Heart right ventricle (tissue), 16 donors: ENCODE measurements around the gene FHOD3. TPM values are rescaled to one million over a fixed set of nuclear protein-coding genes. Genes with fewer than 3 reads are reported as not detected.

ENCODE experiments used
- ATAC-seq, 8 donors: fragments of 200-7000 bp; cut with Tn5 transposase; one replicate each; pipeline ENCODE4 v1.9.1; 2020; ENCODE audit warnings: mild to moderate bottlenecking in 8 of 8, moderate library complexity in 8 of 8, moderate number of reproducible peaks in 1 of 8
- DNase-seq, 2 donors: peaks; one replicate each; pipeline ENCODE4 v3.0.0-alpha.2; 2020
- H3K27ac ChIP-seq, 10 donors: fragments of 200-600 bp; sonication (generic) in 2 of 10; one replicate each; pipeline versions ENCODE4 v1.5.0 to v1.8.0; 2020 to 2022; ENCODE audit warnings: mild to moderate bottlenecking in 3 of 10
- H3K27me3 ChIP-seq, 7 donors: fragments of 200-600 bp; one replicate each; pipeline ENCODE4 v1.8.0; 2021 to 2022; ENCODE audit warnings: mild to moderate bottlenecking in 2 of 7
- H3K36me3 ChIP-seq, 9 donors: fragments of 200-600 bp; sonication (generic) in 1 of 9; one replicate each; pipeline versions ENCODE4 v1.5.0 to v1.8.0; 2020 to 2022; ENCODE audit warnings: mild to moderate bottlenecking in 2 of 9
- H3K4me1 ChIP-seq, 9 donors: fragments of 200-600 bp; sonication (generic) in 1 of 9; one replicate each; pipeline versions ENCODE4 v1.5.0 to v1.8.0; 2020 to 2022; ENCODE audit warnings: mild to moderate bottlenecking in 4 of 9
- H3K4me3 ChIP-seq, 10 donors: fragments of 200-600 bp; sonication (generic) in 2 of 10; one replicate each; pipeline versions ENCODE4 v1.5.0 to v1.8.0; 2020 to 2022; ENCODE audit warnings: mild to moderate bottlenecking in 7 of 10, moderate library complexity in 2 of 10
- H3K9me3 ChIP-seq, 11 donors: fragments of 200-600 bp in 10 of 11; sonication (generic) in 2 of 11; one replicate each; pipeline versions ENCODE4 v1.5.0 to v1.8.0; 2013 to 2022; ENCODE audit warnings: mild to moderate bottlenecking in 2 of 11, control low read depth in 1 of 11, moderate library complexity in 1 of 11
- CTCF ChIP-seq, 9 donors: fragments of 200-600 bp; sonication (generic) in 2 of 9; IDR thresholded peaks; one replicate each; pipeline versions ENCODE4 v1.5.0 to v1.8.0; 2021 to 2022; ENCODE audit warnings: antibody characterized with exemption in 9 of 9, mild to moderate bottlenecking in 5 of 9, moderate library complexity in 1 of 9
- WGBS, 2 donors: extraction: QIAGEN DNeasy Blood & Tissue Kit; methylation state at CpG; one replicate each; pipeline ENCODE4 v1.1.7; 2013; ENCODE audit warnings: inconsistent platforms in 1 of 2; 5-methylcytosine and 5-hydroxymethylcytosine counted together
- intact Hi-C, 10 donors: fragments of 100-400 bp; cut with DNase I; formaldehyde crosslinking; loops; one replicate each; pipeline versions ENCODE4 v1.11.1 to v1.14.2; 2022
- polyA plus RNA-seq, 2 donors: library from polyadenylated mRNA; stranded (reverse); fragments of 200-250 nt; gene quantifications; one replicate each; pipeline ENCODE4 v1.2.3, GENCODE V29; 2013
- total RNA-seq, 10 donors: library from RNA; stranded (reverse); fragmentation: NEBNext Ultra II Directional in 3 of 10; extraction: Animal tissue kit (Norgen Biotek cat#: 25700) in 3 of 10; gene quantifications; one replicate each; pipeline versions ENCODE4 v1.2.1 to v1.2.4, GENCODE V29; 2021 to 2023
- donor health status: Arrhythmogenic right ventricular cardiomyopathy.
- donor health status: ischemic (EF 13 %, LVEDD 7.1; RV severe dilation, severe dysfunction).
- donor health status: healthy with polysubstance abuse.
- donor health status: DM: no; HTN: yes; CAD: no.
- donor health status: DM: no; HTN: no; CAD: no.
- donor health status: ischemic (EF 25% LVEDD 6.9; RV normal size, moderate dysfunction).
- donor health status: ischemic (EF 25% LVEDD 5.7; RV mildly dilated, moderate dysfunction).
- donor health status: healthy.
- donor health status: DM: yes; HTN: yes; CAD: no.
- donor health status: Ischemic cardiomyopathy.
- donor health status: ischemic (EF 35%, LVEDD 5.7; RV mildly dilated, moderate dysfunction).
- donor health status: nonischemic (EF 11% LVEDD 7.7; RV severe dilation, severe dysfunction).
- donor health status: DM: yes; HTN: yes; CAD: no.
- donor health status: PGD.
- donor health status: ischemic (EF 29% LVEDD 5.4; RV normal size, mild dysfunction).
- donor health status: nonischemic (EF 23%, LVEDD 6.1; RV moderate dilation, normal function).

The FHOD3 gene
- total and polyA plus RNA-seq, 12 donors: 81.8 to 484 (median 356) TPM

- no peaks in the 10 kb centered on the region for H3K9me3 ChIP-seq
- WGBS, 2 donors: 44 to 49% methylated on average over 5 of the region's 5 CpGs
- H3K27me3 ChIP-seq: peaks cover 0 to 3% (median 0%) of the 10 kb centered on the region in 7 donors
- DNase-seq: no peak
- H3K4me3 ChIP-seq: no peak overlapping the region
- peak overlapping the region in 6 of 10 donors; percentile 27 to 54 (median 42) for H3K27ac ChIP-seq
- no peak for ATAC-seq
- H3K4me1 ChIP-seq: peaks cover 0 to 76% (median 31%) of the 10 kb centered on the region in 9 donors
- H3K36me3 ChIP-seq: no peaks in the 10 kb centered on the region
- intact Hi-C loops: loop anchor here in 1 of 10 donors (10.0 kb wide), 1 partner anchor 73 kb away; no protein-coding TSS in a partner anchor
- no peak for TF ChIP-seq CTCF (IDR thresholded peaks at IDR 0.05)
These were observed 34.0 kb downstream of the FHOD3 start for GRCh38 chr18:36331521-36331971.

- peaks cover 0 to 3% (median 0%) of the 10 kb centered on the region in 7 donors for H3K27me3 ChIP-seq
- no peaks in the 10 kb centered on the region for H3K36me3 ChIP-seq
- no peaks in the 10 kb centered on the region for H3K9me3 ChIP-seq
- intact Hi-C loops: loop anchor here in 1 of 10 donors (10.0 kb wide), 1 partner anchor 71 kb away; no protein-coding TSS in a partner anchor
- peak overlapping the region in 5 of 10 donors; percentile 2 to 60 (median 31) for H3K27ac ChIP-seq
- DNase-seq (no peak), ATAC-seq (no peak)
- H3K4me3 ChIP-seq: no peak overlapping the region
- WGBS, 2 donors: 43 to 44% methylated on average over 3 of the region's 3 CpGs
- peaks cover 0 to 73% (median 27%) of the 10 kb centered on the region in 9 donors for H3K4me1 ChIP-seq
- TF ChIP-seq CTCF (IDR thresholded peaks at IDR 0.05): no peak
These were observed 35.9 kb downstream of the FHOD3 start for GRCh38 chr18:36333414-36333813.

DNA sequence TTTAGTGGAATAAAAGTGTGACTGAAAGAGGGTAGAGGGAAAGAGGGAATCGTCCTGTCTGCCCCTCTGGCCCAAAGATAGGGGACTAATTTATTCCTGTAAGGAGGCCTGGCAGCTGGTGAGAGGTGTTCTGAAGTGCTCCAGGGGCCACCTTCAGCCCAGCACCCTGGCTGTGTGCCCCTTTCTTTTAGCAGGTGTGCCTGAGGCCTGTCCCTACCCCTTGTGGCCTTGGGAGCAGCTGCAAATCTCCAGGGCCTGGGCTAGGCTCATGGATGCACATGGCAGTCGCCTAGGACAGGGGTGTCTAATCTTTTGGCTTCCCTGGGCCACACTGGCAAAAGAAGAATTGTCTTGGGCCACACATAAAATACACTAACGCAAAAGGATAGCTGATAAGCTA, 37.3 kb downstream of the FHOD3 start:
- intact Hi-C loops: loop anchor here in 1 of 10 donors (5.0 to 10.0 kb wide), 2 partner anchors 37 to 70 kb away; partner anchors contain the start of gene FHOD3
- WGBS, 2 donors: 37 to 48% methylated on average over 3 of the region's 3 CpGs
- DNase-seq (no peak), ATAC-seq (peak in 3 of 8 donors; percentile 12 to 21 (median 19))
- Histone ChIP-seq H3K4me3 (no peak overlapping the region), H3K36me3 (no peaks in the 10 kb centered on the region), H3K27me3 (no peaks in the 10 kb centered on the region), H3K9me3 (no peaks in the 10 kb centered on the region), H3K4me1 (peaks cover 0 to 78% (median 33%) of the 10 kb centered on the region in 9 donors), H3K27ac (peak overlapping the region in 7 of 10 donors; percentile 2 to 60 (median 20))
- no peak for TF ChIP-seq CTCF (IDR thresholded peaks at IDR 0.05)

DNA sequence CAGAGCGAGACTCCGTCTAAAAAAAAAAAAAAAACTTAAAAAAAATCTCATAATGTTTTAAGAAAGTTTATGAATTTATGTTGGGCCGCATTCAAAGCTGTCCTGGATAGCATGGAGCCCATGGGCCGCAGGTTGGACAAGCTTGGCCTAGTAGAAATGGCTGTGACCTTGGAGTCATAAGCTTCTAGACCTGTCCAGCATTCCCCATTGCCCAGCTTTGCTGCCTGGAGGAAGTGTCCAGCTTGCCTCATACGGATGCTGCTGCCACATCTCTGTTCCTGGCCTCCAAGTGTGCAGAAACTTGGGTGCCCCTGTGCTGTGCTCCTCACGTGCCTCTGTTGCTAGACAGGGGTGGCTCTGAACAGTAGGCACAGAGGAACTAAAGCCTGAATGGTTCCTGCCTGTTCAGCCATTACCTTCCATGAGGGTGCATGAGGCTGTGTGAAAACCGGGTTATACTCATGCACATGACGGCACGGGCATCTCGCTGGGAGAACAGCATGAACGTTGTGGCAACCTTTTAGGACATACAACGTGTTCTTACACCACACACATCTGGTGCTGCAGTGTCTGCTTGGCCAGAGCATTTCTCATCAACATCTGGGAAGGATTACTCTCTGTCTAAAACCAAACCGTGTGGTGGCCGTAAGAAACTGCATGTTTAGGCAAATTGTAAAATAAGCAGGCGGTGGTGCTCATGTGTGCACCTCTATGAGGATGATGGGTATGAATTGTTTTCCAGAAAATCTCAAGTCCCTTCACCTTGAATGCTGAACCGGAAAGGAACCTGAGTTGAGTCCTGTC, 38.2 kb downstream of the FHOD3 start:
- Histone ChIP-seq H3K4me3 (no peak overlapping the region), H3K9me3 (no peaks in the 10 kb centered on the region), H3K27me3 (no peaks in the 10 kb centered on the region), H3K4me1 (peaks cover 0 to 75% (median 29%) of the 10 kb centered on the region in 9 donors), H3K36me3 (no peaks in the 10 kb centered on the region), H3K27ac (no peak overlapping the region)
- TF ChIP-seq CTCF (IDR thresholded peaks at IDR 0.05): no peak
- intact Hi-C loops: loop anchor here in 1 of 10 donors (5.0 to 10.0 kb wide), 2 partner anchors 38 to 69 kb away; partner anchors contain the start of gene FHOD3
- WGBS, 2 donors: 82 to 83% methylated on average over 14 to 16 of the region's 16 CpGs
- ATAC-seq: no peak
- DNase-seq: no peak
